HCT116 (cell line): ENCODE data around the gene SMIM20. TPM values are rescaled to one million over a fixed set of nuclear protein-coding genes. Genes with fewer than 3 reads are reported as not detected.

Source experiments
- total RNA-seq: library from RNA; stranded (reverse); gene quantifications from one replicate; pipeline ENCODE4 v1.2.1, GENCODE V29; 2021; ENCODE audit not compliant: unreplicated experiment

Gene SMIM20
- total RNA-seq, 1 experiment from 2014 or later, result 36.9 TPM

Other genes starting within 250 kb of the SMIM20 start
- gene SEL1L3, start 51.2 kb upstream of the SMIM20 start, total RNA-seq, result 45.0 TPM